HepG2 (cell line): ENCODE measurements around the gene C16orf90. TPM values are rescaled to one million over a fixed set of nuclear protein-coding genes. Genes with fewer than 3 reads are reported as not detected.
A peak's percentile ranks its signal among the peaks of the same experiment; 100 is the strongest.

Experiments
- FOXA1 ChIP-seq, 2 experiments: fragments of 450-650 bp in 1 of 2; sonication (generic) in 1 of 2; formaldehyde crosslinking in 1 of 2; IDR thresholded peaks; 2 replicates each; pipeline versions ENCODE4 v1.4.0 to v1.6.1; 2016 to 2020; ENCODE audit warnings: missing genetic modification reagents in 1 of 2
- FOXO4 ChIP-seq: sonication (generic); formaldehyde crosslinking; conservative IDR thresholded peaks from 2 replicates; pipeline ENCODE4 v1.8.1; 2023; ENCODE audit warnings: missing genetic modification reagents
- HHEX ChIP-seq: IDR thresholded peaks from 2 replicates; pipeline ENCODE4 v1.6.1; 2016; ENCODE audit warnings: control low read depth
- HOXA9 ChIP-seq: sonication (generic); formaldehyde crosslinking; IDR thresholded peaks from 2 replicates; pipeline ENCODE4 v1.8.1; 2022; ENCODE audit warnings: missing genetic modification reagents, mild to moderate bottlenecking, moderate library complexity, borderline replicate concordance
- KIAA2018 ChIP-seq: sonication (generic); formaldehyde crosslinking; IDR thresholded peaks from 2 replicates; pipeline ENCODE4 v1.5.0; 2020; ENCODE audit warnings: mild to moderate bottlenecking, missing genetic modification reagents, borderline replicate concordance
- PTBP1 ChIP-seq: fragments of 200-400 bp; formaldehyde crosslinking; IDR thresholded peaks from 2 replicates; pipeline ENCODE4 v1.6.1; 2018; ENCODE audit warnings: low read length, low read depth; ENCODE audit not compliant: poor library complexity, severe bottlenecking
- REXO4 ChIP-seq: sonication (generic); formaldehyde crosslinking; IDR thresholded peaks from 2 replicates; pipeline ENCODE4 v1.8.0; 2022; ENCODE audit warnings: missing genetic modification reagents, mild to moderate bottlenecking, borderline replicate concordance
- SNAPC2 ChIP-seq: sonication (generic); formaldehyde crosslinking; IDR thresholded peaks from 2 replicates; pipeline ENCODE4 v1.8.1; 2022; ENCODE audit warnings: mild to moderate bottlenecking, missing genetic modification reagents
- ZNF20 ChIP-seq: sonication (generic); formaldehyde crosslinking; IDR thresholded peaks from 2 replicates; pipeline ENCODE4 v1.4.0; 2020; ENCODE audit warnings: mild to moderate bottlenecking, moderate library complexity, missing genetic modification reagents
- ZNF263 ChIP-seq: sonication (generic); formaldehyde crosslinking; IDR thresholded peaks from 2 replicates; pipeline ENCODE4 v1.4.0; 2020; ENCODE audit warnings: missing genetic modification reagents
- ZNF556 ChIP-seq: sonication (generic); formaldehyde crosslinking; IDR thresholded peaks from 2 replicates; pipeline ENCODE4 v1.4.0; 2020; ENCODE audit warnings: mild to moderate bottlenecking, missing genetic modification reagents, borderline replicate concordance
- ZNF737 ChIP-seq: sonication (generic); formaldehyde crosslinking; IDR thresholded peaks from 2 replicates; pipeline ENCODE4 v1.5.0; 2020; ENCODE audit warnings: missing genetic modification reagents, mild to moderate bottlenecking, borderline replicate concordance
- polyA plus RNA-seq, 8 experiments: library from polyadenylated mRNA; depleted of rRNA in 3 of 8; stranded (reverse) in 7 of 8; unstranded in 1 of 8; fragments of >200 nt; fragmentation: Illumina TruSeq in 4 of 8; extraction: Trizol in 4 of 8; gene quantifications; 2 replicates each; pipeline versions ENCODE4 v1.2.1 to v1.2.3, GENCODE V29; 2011 to 2016; ENCODE audit warnings: low read depth in 4 of 8, missing spikeins in 1 of 8, mixed read lengths in 1 of 8; ENCODE audit not compliant: insufficient read depth in 1 of 8
- total RNA-seq, 5 experiments: library from RNA; depleted of rRNA; stranded (reverse); fragments of >200 nt; fragmentation: Illumina TruSeq; extraction: Trizol; gene quantifications; 2 replicates each; pipeline ENCODE4 v1.2.3, GENCODE V29; 2016; ENCODE audit warnings: low read depth in 1 of 5
- TF ChIP-seq, protein P1 (sequence below): fragments of 450-650 bp; IDR thresholded peaks from 2 replicates; pipeline ENCODE4 v1.6.1; 2017
- TF ChIP-seq, protein P2 (sequence below): sonication (generic); formaldehyde crosslinking; IDR thresholded peaks from 2 replicates; pipeline ENCODE4 v1.9.0; 2022; ENCODE audit warnings: missing genetic modification reagents, mild to moderate bottlenecking, borderline replicate concordance

Gene C16orf90
- total and polyA plus RNA-seq, 2 of the 13 experiments (the other 11 are each of a cell fraction or from before 2014, with no cell fraction given): not detected

DNA sequence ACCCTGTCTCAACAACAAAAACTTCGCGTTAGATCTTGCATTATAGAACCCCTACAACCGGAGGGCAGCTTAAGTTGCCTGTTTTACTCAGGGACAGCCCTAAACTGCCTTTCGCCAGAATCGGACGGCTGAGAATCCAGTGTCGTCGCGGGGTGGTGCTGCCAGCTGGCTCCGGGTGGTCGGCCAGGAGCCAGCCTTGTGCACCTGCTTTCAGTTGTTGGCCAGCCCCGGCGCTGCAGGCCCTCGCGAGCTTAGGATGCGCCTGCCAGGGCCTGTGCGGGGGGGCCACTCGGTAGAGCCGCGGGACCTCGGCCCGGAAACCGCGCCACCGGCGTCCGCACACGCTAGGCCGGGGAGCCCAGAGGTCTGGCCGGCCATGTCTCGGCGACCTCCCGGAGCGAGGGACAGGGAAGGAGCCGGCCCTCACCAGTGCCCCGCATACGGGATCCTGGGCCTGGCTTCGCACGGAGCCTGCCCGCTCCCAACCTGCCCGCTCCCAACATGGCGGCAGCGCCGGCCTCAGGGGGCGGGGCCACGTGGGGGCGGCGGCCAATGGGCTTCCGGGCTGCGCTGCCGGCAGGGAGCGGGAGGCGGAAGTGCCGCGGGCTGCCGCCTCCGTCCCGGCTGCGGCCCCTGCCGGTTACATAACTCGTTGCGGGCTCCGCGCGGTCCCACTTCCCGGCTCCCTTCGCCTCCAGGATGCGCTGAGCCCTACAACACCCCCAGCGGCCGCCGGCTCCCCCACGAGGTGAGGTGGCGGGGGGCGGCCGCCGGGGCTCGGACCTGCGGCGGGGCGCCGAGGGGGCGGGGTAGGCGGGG, 37.6 kb downstream of the C16orf90 start (continued):
- TF ChIP-seq KIAA2018 (CRISPR knock-in tag) (no peak), FOXA1 (IDR thresholded peaks at IDR 0.05) (no peak), FOXA1 (CRISPR knock-in tag; IDR thresholded peaks at IDR 0.05) (peak; percentile 3; the same call in 1 of the 2 replicates), FOXO4 (CRISPR knock-in tag) (0 out of 2 replicates have a peak, but pooled peaks have one; percentile 83), ZNF20 (CRISPR knock-in tag) (no peak), REXO4 (CRISPR knock-in tag) (no peak), ZNF263 (CRISPR knock-in tag) (no peak), ZNF556 (CRISPR knock-in tag) (peak; percentile 84; the same call in 1 of the 2 replicates), PTBP1 (peak; percentile 51), SNAPC2 (CRISPR knock-in tag) (peak; percentile 74), HHEX (no peak), ZNF737 (no peak), HOXA9 (CRISPR knock-in tag) (0 out of 2 replicates have a peak, but pooled peaks have one; percentile 70)
- TF ChIP-seq, protein P1, sequence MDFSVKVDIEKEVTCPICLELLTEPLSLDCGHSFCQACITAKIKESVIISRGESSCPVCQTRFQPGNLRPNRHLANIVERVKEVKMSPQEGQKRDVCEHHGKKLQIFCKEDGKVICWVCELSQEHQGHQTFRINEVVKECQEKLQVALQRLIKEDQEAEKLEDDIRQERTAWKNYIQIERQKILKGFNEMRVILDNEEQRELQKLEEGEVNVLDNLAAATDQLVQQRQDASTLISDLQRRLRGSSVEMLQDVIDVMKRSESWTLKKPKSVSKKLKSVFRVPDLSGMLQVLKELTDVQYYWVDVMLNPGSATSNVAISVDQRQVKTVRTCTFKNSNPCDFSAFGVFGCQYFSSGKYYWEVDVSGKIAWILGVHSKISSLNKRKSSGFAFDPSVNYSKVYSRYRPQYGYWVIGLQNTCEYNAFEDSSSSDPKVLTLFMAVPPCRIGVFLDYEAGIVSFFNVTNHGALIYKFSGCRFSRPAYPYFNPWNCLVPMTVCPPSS: no peak
- TF ChIP-seq, protein P2, sequence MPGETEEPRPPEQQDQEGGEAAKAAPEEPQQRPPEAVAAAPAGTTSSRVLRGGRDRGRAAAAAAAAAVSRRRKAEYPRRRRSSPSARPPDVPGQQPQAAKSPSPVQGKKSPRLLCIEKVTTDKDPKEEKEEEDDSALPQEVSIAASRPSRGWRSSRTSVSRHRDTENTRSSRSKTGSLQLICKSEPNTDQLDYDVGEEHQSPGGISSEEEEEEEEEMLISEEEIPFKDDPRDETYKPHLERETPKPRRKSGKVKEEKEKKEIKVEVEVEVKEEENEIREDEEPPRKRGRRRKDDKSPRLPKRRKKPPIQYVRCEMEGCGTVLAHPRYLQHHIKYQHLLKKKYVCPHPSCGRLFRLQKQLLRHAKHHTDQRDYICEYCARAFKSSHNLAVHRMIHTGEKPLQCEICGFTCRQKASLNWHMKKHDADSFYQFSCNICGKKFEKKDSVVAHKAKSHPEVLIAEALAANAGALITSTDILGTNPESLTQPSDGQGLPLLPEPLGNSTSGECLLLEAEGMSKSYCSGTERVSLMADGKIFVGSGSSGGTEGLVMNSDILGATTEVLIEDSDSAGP (CRISPR knock-in tag): peak; percentile 64; the same call in 1 of the 2 replicates
